H9 (cell line): ENCODE results near the gene ADAMTS2. TPM values are rescaled to one million over a fixed set of nuclear protein-coding genes. Genes with fewer than 3 reads are reported as not detected.

Experiments
- DNase-seq: peaks from one replicate; pipeline ENCODE4 v3.0.0-alpha.2; 2017
- H2AFZ ChIP-seq: one replicate; pipeline ENCODE4 v1.6.1; 2013; ENCODE audit warnings: mild to moderate bottlenecking, low read length, control low read depth, moderate library complexity
- H2AK5ac ChIP-seq: 2 replicates; pipeline ENCODE4 v1.6.1; 2013; ENCODE audit warnings: low read length, control low read depth, mixed read lengths; ENCODE audit not compliant: insufficient read length
- H2BK120ac ChIP-seq: one replicate; pipeline ENCODE4 v1.6.1; 2013; ENCODE audit warnings: low read depth, mild to moderate bottlenecking, low read length, control low read depth, inconsistent platforms; ENCODE audit not compliant: poor library complexity, severe bottlenecking
- H2BK12ac ChIP-seq: 2 replicates; pipeline ENCODE4 v1.6.1; 2013; ENCODE audit warnings: low read length, control low read depth, mixed read lengths, low read depth; ENCODE audit not compliant: insufficient read length
- H2BK15ac ChIP-seq: 2 replicates; pipeline ENCODE4 v1.6.1; 2013; ENCODE audit warnings: low read depth, low read length, control low read depth
- H2BK20ac ChIP-seq: one replicate; pipeline ENCODE4 v1.6.1; 2013; ENCODE audit warnings: low read depth, mild to moderate bottlenecking, low read length, control low read depth, inconsistent platforms; ENCODE audit not compliant: poor library complexity, severe bottlenecking
- H2BK5ac ChIP-seq: 2 replicates; pipeline ENCODE4 v1.6.1; 2013; ENCODE audit warnings: low read length, control low read depth, mixed read lengths; ENCODE audit not compliant: insufficient read length
- H3K14ac ChIP-seq: 2 replicates; pipeline ENCODE4 v1.6.1; 2013; ENCODE audit warnings: low read length, control low read depth; ENCODE audit not compliant: insufficient read depth
- H3K18ac ChIP-seq: 2 replicates; pipeline ENCODE4 v1.6.1; 2013; ENCODE audit warnings: low read depth, mild to moderate bottlenecking, mixed read lengths, low read length, control low read depth; ENCODE audit not compliant: insufficient read length
- H3K23ac ChIP-seq: 2 replicates; pipeline ENCODE4 v1.6.1; 2013; ENCODE audit warnings: low read length, control low read depth, mixed read lengths, low read depth; ENCODE audit not compliant: insufficient read length
- H3K23me2 ChIP-seq: 2 replicates; pipeline ENCODE4 v1.6.1; 2013; ENCODE audit warnings: low read depth, mild to moderate bottlenecking, mixed read lengths, low read length, control low read depth; ENCODE audit not compliant: insufficient read length, poor library complexity, severe bottlenecking
- H3K27ac ChIP-seq: 2 replicates; pipeline ENCODE4 v1.5.1; 2013; ENCODE audit warnings: low read length, control low read depth, mixed read lengths, low read depth; ENCODE audit not compliant: insufficient read length
- H3K27me3 ChIP-seq: 2 replicates; pipeline ENCODE4 v1.6.1; 2013; ENCODE audit warnings: low read length, control low read depth, inconsistent platforms; ENCODE audit not compliant: insufficient read depth
- H3K4ac ChIP-seq: 2 replicates; pipeline ENCODE4 v1.6.1; 2013; ENCODE audit warnings: low read depth, mild to moderate bottlenecking, control low read depth, inconsistent platforms, low read length, moderate library complexity
- H3K4me1 ChIP-seq: 2 replicates; pipeline ENCODE4 v1.6.1; 2013; ENCODE audit warnings: low read length, control low read depth, inconsistent platforms; ENCODE audit not compliant: insufficient read depth
- H3K4me2 ChIP-seq: 2 replicates; pipeline ENCODE4 v1.6.1; 2013; ENCODE audit warnings: low read length, control low read depth, mixed read lengths; ENCODE audit not compliant: insufficient read length, insufficient read depth
- H3K56ac ChIP-seq: 2 replicates; pipeline ENCODE4 v1.6.1; 2013; ENCODE audit warnings: low read depth, mild to moderate bottlenecking, mixed read lengths, low read length, control low read depth; ENCODE audit not compliant: insufficient read length
- H3K79me1 ChIP-seq: 2 replicates; pipeline ENCODE4 v1.6.1; 2013; ENCODE audit warnings: low read depth, mild to moderate bottlenecking, moderate library complexity, low read length, control low read depth, inconsistent platforms; ENCODE audit not compliant: insufficient read depth, poor library complexity, severe bottlenecking
- H3K79me2 ChIP-seq: 2 replicates; pipeline ENCODE4 v1.6.1; 2013; ENCODE audit warnings: low read length, control low read depth, inconsistent platforms; ENCODE audit not compliant: insufficient read depth
- H3K9ac ChIP-seq: 2 replicates; pipeline ENCODE4 v1.6.1; 2013; ENCODE audit warnings: low read length, control low read depth, mixed read lengths; ENCODE audit not compliant: insufficient read length; ENCODE audit errors: extremely low read depth
- H3K9me3 ChIP-seq: one replicate; pipeline ENCODE4 v1.6.1; 2013; ENCODE audit warnings: low read depth, low read length, inconsistent platforms; ENCODE audit not compliant: control insufficient read depth
- H3T11ph ChIP-seq: one replicate; pipeline ENCODE4 v1.6.1; 2013; ENCODE audit warnings: mild to moderate bottlenecking, low read length, control low read depth, inconsistent platforms
- H4K20me1 ChIP-seq: one replicate; pipeline ENCODE4 v1.6.1; 2013; ENCODE audit not compliant: control insufficient read depth, insufficient read length, insufficient read depth
- H4K5ac ChIP-seq: 2 replicates; pipeline ENCODE4 v1.6.1; 2013; ENCODE audit warnings: low read depth, mild to moderate bottlenecking, mixed read lengths, low read length, control low read depth; ENCODE audit not compliant: insufficient read length
- H4K8ac ChIP-seq: replicated peaks from 2 replicates; pipeline ENCODE4 v1.6.1; 2013; ENCODE audit warnings: low read length, control low read depth, mixed read lengths, low read depth; ENCODE audit not compliant: insufficient read length
- H4K91ac ChIP-seq: 2 replicates; pipeline ENCODE4 v1.6.1; 2013; ENCODE audit warnings: low read depth, mild to moderate bottlenecking, moderate library complexity, mixed read lengths, low read length, control low read depth; ENCODE audit not compliant: insufficient read length
- H3K27ac Mint-ChIP-seq, 3 experiments: 2 replicates in 2 of 3; 3 replicates in 1 of 3; pipeline ENCODE4 v1.8.0; 2020 to 2021; ENCODE audit warnings: mixed read lengths in 3 of 3, mild to moderate bottlenecking in 1 of 3, moderate library complexity in 1 of 3
- H3K27me3 Mint-ChIP-seq: 2 replicates; pipeline ENCODE4 v1.8.0; 2021; ENCODE audit warnings: low read depth, mild to moderate bottlenecking, moderate library complexity, mixed read lengths
- H3K36me3 Mint-ChIP-seq, 3 experiments: 2 replicates in 2 of 3; 3 replicates in 1 of 3; pipeline ENCODE4 v1.8.0; 2020 to 2021; ENCODE audit warnings: low read depth in 3 of 3, mixed read lengths in 3 of 3; ENCODE audit not compliant: insufficient read depth in 1 of 3
- H3K4me1 Mint-ChIP-seq, 2 experiments: 2 replicates each; pipeline ENCODE4 v1.8.0; 2020; ENCODE audit warnings: mixed read lengths in 2 of 2
- H3K4me3 Mint-ChIP-seq, 2 experiments: 2 replicates in 1 of 2; 3 replicates in 1 of 2; pipeline ENCODE4 v1.8.0; 2020 to 2021; ENCODE audit warnings: mild to moderate bottlenecking in 2 of 2, mixed read lengths in 2 of 2, moderate library complexity in 1 of 2
- H3K9me3 Mint-ChIP-seq, 2 experiments: 2 replicates in 1 of 2; 3 replicates in 1 of 2; pipeline ENCODE4 v1.8.0; 2020; ENCODE audit warnings: mild to moderate bottlenecking in 2 of 2, mixed read lengths in 2 of 2, moderate library complexity in 1 of 2
- CTCF ChIP-seq: fragments of 200-600 bp; sonication (generic); conservative IDR thresholded peaks from 3 replicates; pipeline ENCODE4 v1.8.0; 2021; ENCODE audit warnings: antibody characterized with exemption, mild to moderate bottlenecking
- WGBS: extraction: QIAGEN DNeasy Blood & Tissue Kit; methylation state at CpG from one replicate; pipeline ENCODE4 v1.1.7; 2013; ENCODE audit warnings: missing lambda C conversion rate, low lambda C conversion rate, mixed read lengths; ENCODE audit not compliant: insufficient read length; ENCODE audit errors: extremely low coverage; 5-methylcytosine and 5-hydroxymethylcytosine counted together
- total RNA-seq: library from RNA; stranded (reverse); gene quantifications from 2 replicates; pipeline ENCODE4 v1.2.1, GENCODE V29; 2021

Gene ADAMTS2
- total RNA-seq, 1 experiment from 2014 or later: 5.4 TPM

- Histone ChIP-seq H4K91ac (no peak overlapping the region), H3K4ac (no peak overlapping the region), H3K27me3 (no peaks in the 10 kb centered on the region), H2BK5ac (no peak overlapping the region), H3K56ac (no peak overlapping the region), H3K4me2 (no peak overlapping the region), H3K23me2 (no peaks in the 10 kb centered on the region), H3K9ac (no peak overlapping the region), H3K79me1 (no peaks in the 10 kb centered on the region), H2BK12ac (no peak overlapping the region), H2AFZ (no peak overlapping the region), H2AK5ac (no peak overlapping the region), H3K14ac (no peak overlapping the region), H3K23ac (no peak overlapping the region), H3K4me1 (no peaks in the 10 kb centered on the region), H4K8ac (no peak overlapping the region), H2BK15ac (no peak overlapping the region), H2BK120ac (no peak overlapping the region), H3K9me3 (peaks cover 4% of the 10 kb centered on the region), H2BK20ac (no peak overlapping the region), H3K79me2 (no peaks in the 10 kb centered on the region), H3K27ac (no peak overlapping the region), H4K5ac (no peak overlapping the region), H4K20me1 (no peaks in the 10 kb centered on the region), H3T11ph (no peak overlapping the region), H3K18ac (no peak overlapping the region)
- Mint-ChIP-seq H3K27ac (no peak overlapping the region), H3K27me3 (no peaks in the 10 kb centered on the region), H3K36me3 (peaks cover 0 to 7% (median 0%) of the 10 kb centered on the region in 3 experiments; a peak in 4 of 7 replicates), H3K4me3 (no peak overlapping the region), H3K9me3 (peaks cover 36 to 82% of the 10 kb centered on the region in 2 experiments), H3K4me1 (no peaks in the 10 kb centered on the region)
- no CpG with 5 or more reads among the region's 25 CpGs for WGBS
- DNase-seq: no peak
- TF ChIP-seq CTCF: no peak
These were observed 223.6 kb downstream of the ADAMTS2 start for GRCh38 chr5:179121667-179122111.
